Endothelial cell of umbilical vein (primary cell): ENCODE data around the gene TBX15. TPM values are rescaled to one million over a fixed set of nuclear protein-coding genes. Genes with fewer than 3 reads are reported as not detected.

Experiments
- BruUV-seq: library from RNA; stranded (reverse); fragments of 400-500 nt; replicated peaks from 2 replicates; lab custom pipeline; 2021; lab: Mats Ljungman, UMichigan
- CTCF ChIA-PET: fragments of 300-600, 350-600 bp; sonication (Branson Sonifier 250); formaldehyde crosslinking; loops from one replicate; lab custom pipeline; 2021; ENCODE audit warnings: antibody characterized with exemption, inconsistent platforms; lab: Charles Lee
- POLR2A ChIA-PET: fragments of 300-600, 350-600 bp; sonication (Branson Sonifier 250); formaldehyde crosslinking; loops from one replicate; lab custom pipeline; 2021; ENCODE audit warnings: antibody characterized with exemption, inconsistent platforms; lab: Charles Lee
- DNase-seq: peaks from one replicate; pipeline ENCODE4 v3.0.0-alpha.2; 2011; ENCODE audit warnings: low read depth, low spot score
- FAIRE-seq: peaks from 2 replicates; lab custom pipeline; 2011; peaks lifted over from hg19 to GRCh38; lab: Jason Lieb, UNC
- H2AFZ ChIP-seq: 2 replicates; pipeline ENCODE4 v1.6.0; 2012; ENCODE audit warnings: low read depth, low read length, control low read depth, inconsistent platforms
- H3K27ac ChIP-seq: 2 replicates; pipeline ENCODE4 v1.5.1; 2011; ENCODE audit warnings: low read depth, mild to moderate bottlenecking, control low read depth, low read length, moderate library complexity; ENCODE audit not compliant: insufficient read depth
- H3K27me3 ChIP-seq, 2 experiments: 2 replicates each; pipeline versions ENCODE4 v1.6.0 to v1.6.1; 2011; ENCODE audit warnings: low read length in 2 of 2, mixed read lengths in 1 of 2; ENCODE audit not compliant: control insufficient read depth in 2 of 2, insufficient read depth in 2 of 2
- H3K36me3 ChIP-seq, 2 experiments: 2 replicates in 1 of 2; 3 replicates in 1 of 2; pipeline ENCODE4 v1.5.1; 2011; ENCODE audit warnings: low read length in 2 of 2, mild to moderate bottlenecking in 1 of 2, moderate library complexity in 1 of 2; ENCODE audit not compliant: control insufficient read depth in 2 of 2, insufficient read depth in 2 of 2; ENCODE audit errors: extremely low read depth in 1 of 2
- H3K4me1 ChIP-seq: 3 replicates; pipeline ENCODE4 v1.5.1; 2011; ENCODE audit warnings: mild to moderate bottlenecking, low read length; ENCODE audit not compliant: control insufficient read depth, insufficient read depth; ENCODE audit errors: extremely low read depth
- H3K4me2 ChIP-seq: 2 replicates; pipeline ENCODE4 v1.6.1; 2011; ENCODE audit warnings: low read length, control low read depth, mixed read lengths; ENCODE audit not compliant: insufficient read depth
- H3K4me3 ChIP-seq, 3 experiments: fragments of 200-600 bp in 1 of 3; sonication (generic), shearing (Covaris generic) in 1 of 3; replicated peaks in 1 of 3; 2 replicates each; pipeline ENCODE4 v1.5.1; 2011 to 2016; ENCODE audit warnings: control low read depth in 3 of 3, low read length in 3 of 3, mild to moderate bottlenecking in 2 of 3, inconsistent platforms in 1 of 3, low read depth in 1 of 3, moderate library complexity in 1 of 3; ENCODE audit not compliant: insufficient read depth in 1 of 3
- H3K79me2 ChIP-seq: 2 replicates; pipeline ENCODE4 v1.6.0; 2012; ENCODE audit warnings: low read length, inconsistent platforms; ENCODE audit not compliant: control insufficient read depth, insufficient read depth
- H3K9ac ChIP-seq: replicated peaks from 2 replicates; pipeline ENCODE3; 2011; ENCODE audit warnings: low read length, control low read depth; ENCODE audit not compliant: insufficient read depth; ENCODE audit errors: extremely low read depth
- H3K9me1 ChIP-seq: replicated peaks from 3 replicates; pipeline ENCODE4 v1.6.0; 2011; ENCODE audit warnings: mild to moderate bottlenecking, low read length; ENCODE audit not compliant: control insufficient read depth, insufficient read depth; ENCODE audit errors: extremely low read depth
- H3K9me3 ChIP-seq: replicated peaks from 2 replicates; pipeline ENCODE4 v1.5.1; 2012; ENCODE audit warnings: low read length, inconsistent platforms; ENCODE audit not compliant: control insufficient read depth, insufficient read depth
- H4K20me1 ChIP-seq: replicated peaks from 2 replicates; pipeline ENCODE3; 2011; ENCODE audit warnings: mild to moderate bottlenecking, low read length; ENCODE audit not compliant: control insufficient read depth, insufficient read depth; ENCODE audit errors: extremely low read depth
- EZH2 ChIP-seq: IDR thresholded peaks from 2 replicates; pipeline ENCODE4 v1.6.1; 2012; ENCODE audit warnings: borderline replicate concordance, low read depth, mild to moderate bottlenecking, moderate library complexity, low read length, inconsistent platforms; ENCODE audit not compliant: severe bottlenecking
- FOS ChIP-seq: IDR thresholded peaks from 2 replicates; pipeline ENCODE4 v1.6.1; 2011; ENCODE audit warnings: mild to moderate bottlenecking, low read length, moderate library complexity, borderline replicate concordance; ENCODE audit not compliant: insufficient read depth
- GATA2 ChIP-seq: IDR thresholded peaks from 2 replicates; pipeline ENCODE4 v1.7.0; 2011; ENCODE audit warnings: low read depth, mild to moderate bottlenecking, moderate library complexity, mixed read lengths, low read length; ENCODE audit not compliant: insufficient read length, insufficient read depth
- JUN ChIP-seq: IDR thresholded peaks from 2 replicates; pipeline ENCODE4 v1.6.1; 2011; ENCODE audit warnings: borderline replicate concordance, low read depth; ENCODE audit not compliant: insufficient read length, insufficient read depth
- MYC ChIP-seq: IDR thresholded peaks from one replicate; pipeline ENCODE4 v1.6.1; 2011; ENCODE audit warnings: mild to moderate bottlenecking, low read depth, low read length
- POLR2A ChIP-seq: IDR thresholded peaks from 2 replicates; pipeline ENCODE4 v1.6.1; 2012; ENCODE audit warnings: low read depth, mild to moderate bottlenecking, control low read depth, low read length
- POLR2AphosphoS5 ChIP-seq: IDR thresholded peaks from 2 replicates; pipeline ENCODE4 v1.6.1; 2012; ENCODE audit warnings: low read depth, mild to moderate bottlenecking, control low read depth, low read length, moderate library complexity; ENCODE audit not compliant: insufficient read depth
- dilution Hi-C: fragments of 300-500 bp; cut with MboI; formaldehyde crosslinking; loops from one replicate; pipeline ENCODE4 v1.15.0; 2019; ENCODE audit warnings: low sequenced_read_pairs; ENCODE audit not compliant: extremely low pct_ligation_motif_present
- intact Hi-C: fragments of 100-400 bp; cut with micrococcal nuclease; formaldehyde crosslinking; loops from one replicate; pipeline ENCODE4 v1.10.0; 2022
- polyA plus RNA-seq, 4 experiments: library from polyadenylated mRNA; depleted of rRNA in 3 of 4; stranded (reverse) in 3 of 4; unstranded in 1 of 4; fragments of >200 nt; gene quantifications; 2 replicates each; pipeline versions ENCODE4 v1.2.1 to v1.2.3, GENCODE V29; 2011 to 2012; ENCODE audit warnings: missing spikeins in 1 of 4
- total RNA-seq: library from RNA; stranded (reverse); gene quantifications from 2 replicates; pipeline ENCODE4 v1.2.3, GENCODE V29; 2021
- TF ChIP-seq, protein P1 (sequence below), 2 donors: IDR thresholded peaks; 1 replicate in 1 of 2; 2 replicates in 1 of 2; pipeline ENCODE4 v1.5.1; 2011; ENCODE audit warnings: low read length in 2 of 2, mild to moderate bottlenecking in 2 of 2, moderate library complexity in 2 of 2, control low read depth in 1 of 2, inconsistent platforms in 1 of 2, low read depth in 1 of 2; ENCODE audit not compliant: insufficient read depth in 1 of 2; ENCODE audit errors: extremely low read depth in 1 of 2
- TF ChIP-seq, protein P2 (sequence below): IDR thresholded peaks from 2 replicates; pipeline ENCODE4 v1.6.1; 2011; ENCODE audit not compliant: insufficient read depth, insufficient read length

TBX15 gene
- total and polyA plus RNA-seq, 2 donors (not counting 3 experiments of a cell fraction or from before 2014, with no cell fraction given), result 0.01 TPM; not detected in 1

DNA sequence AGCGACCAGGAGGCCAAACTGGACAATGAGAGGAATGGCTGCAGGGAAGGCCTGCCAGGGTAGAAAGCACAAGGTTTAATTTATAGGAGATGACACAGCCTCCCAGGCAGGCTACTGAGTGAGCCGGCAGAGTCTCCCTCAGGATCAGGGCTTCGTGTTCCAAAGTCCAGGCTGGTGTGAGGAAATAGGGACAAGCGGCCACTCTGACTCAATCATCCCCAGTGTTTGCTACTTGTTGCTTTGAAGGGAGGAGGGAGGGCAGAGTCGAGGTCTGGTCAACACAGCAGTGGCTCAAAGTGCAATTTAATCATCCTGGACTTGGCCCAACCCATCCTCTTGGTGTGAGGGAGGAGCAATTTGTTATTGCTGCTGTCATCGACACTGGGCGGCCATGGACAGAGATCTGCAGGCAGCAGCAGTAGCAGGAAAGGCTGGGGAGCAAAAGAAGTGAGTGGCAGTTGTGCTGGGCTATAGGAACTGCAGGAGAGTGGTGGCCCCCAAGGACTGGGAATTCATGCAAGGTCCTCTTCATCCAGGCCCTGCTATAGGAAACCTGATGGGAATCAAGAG lies 27.5 kb downstream of the TBX15 start:
- H3K36me3 ChIP-seq, result no peaks in the 10 kb centered on the region
- H3K27me3 ChIP-seq, result no peaks in the 10 kb centered on the region
- H3K9ac ChIP-seq, result no peak overlapping the region
- TF ChIP-seq, protein P1, sequence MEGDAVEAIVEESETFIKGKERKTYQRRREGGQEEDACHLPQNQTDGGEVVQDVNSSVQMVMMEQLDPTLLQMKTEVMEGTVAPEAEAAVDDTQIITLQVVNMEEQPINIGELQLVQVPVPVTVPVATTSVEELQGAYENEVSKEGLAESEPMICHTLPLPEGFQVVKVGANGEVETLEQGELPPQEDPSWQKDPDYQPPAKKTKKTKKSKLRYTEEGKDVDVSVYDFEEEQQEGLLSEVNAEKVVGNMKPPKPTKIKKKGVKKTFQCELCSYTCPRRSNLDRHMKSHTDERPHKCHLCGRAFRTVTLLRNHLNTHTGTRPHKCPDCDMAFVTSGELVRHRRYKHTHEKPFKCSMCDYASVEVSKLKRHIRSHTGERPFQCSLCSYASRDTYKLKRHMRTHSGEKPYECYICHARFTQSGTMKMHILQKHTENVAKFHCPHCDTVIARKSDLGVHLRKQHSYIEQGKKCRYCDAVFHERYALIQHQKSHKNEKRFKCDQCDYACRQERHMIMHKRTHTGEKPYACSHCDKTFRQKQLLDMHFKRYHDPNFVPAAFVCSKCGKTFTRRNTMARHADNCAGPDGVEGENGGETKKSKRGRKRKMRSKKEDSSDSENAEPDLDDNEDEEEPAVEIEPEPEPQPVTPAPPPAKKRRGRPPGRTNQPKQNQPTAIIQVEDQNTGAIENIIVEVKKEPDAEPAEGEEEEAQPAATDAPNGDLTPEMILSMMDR (IDR thresholded peaks at IDR 0.05; ENCODE audit: extremely low read depth in 1 of 2, insufficient read depth in 1 of 2, low read depth in 1 of 2, low read length in 2 of 2), result no peak
- TF ChIP-seq EZH2, result no peak
- TF ChIP-seq POLR2AphosphoS5, result no peak
- no peak for TF ChIP-seq FOS
- no peak for TF ChIP-seq MYC
- no peak for TF ChIP-seq POLR2A
- no peak overlapping the region for H2AFZ ChIP-seq
- no peak for DNase-seq
- no peaks in the 10 kb centered on the region for H3K9me1 ChIP-seq
- no peak overlapping the region for H3K4me3 ChIP-seq
- no peak overlapping the region for H3K27ac ChIP-seq
- H3K4me1 ChIP-seq, result no peaks in the 10 kb centered on the region
- H3K79me2 ChIP-seq, result no peaks in the 10 kb centered on the region
- H3K4me2 ChIP-seq, result no peak overlapping the region
- FAIRE-seq, result no peak
- dilution Hi-C loops (no loop called here), intact Hi-C loops (no loop called here)
- no peaks in the 10 kb centered on the region for H3K9me3 ChIP-seq
- POLR2A ChIA-PET, result no interaction called here
- H4K20me1 ChIP-seq, result no peaks in the 10 kb centered on the region
- CTCF ChIA-PET, result no interaction called here
- BruUV-seq, result no TSS peak

DNA sequence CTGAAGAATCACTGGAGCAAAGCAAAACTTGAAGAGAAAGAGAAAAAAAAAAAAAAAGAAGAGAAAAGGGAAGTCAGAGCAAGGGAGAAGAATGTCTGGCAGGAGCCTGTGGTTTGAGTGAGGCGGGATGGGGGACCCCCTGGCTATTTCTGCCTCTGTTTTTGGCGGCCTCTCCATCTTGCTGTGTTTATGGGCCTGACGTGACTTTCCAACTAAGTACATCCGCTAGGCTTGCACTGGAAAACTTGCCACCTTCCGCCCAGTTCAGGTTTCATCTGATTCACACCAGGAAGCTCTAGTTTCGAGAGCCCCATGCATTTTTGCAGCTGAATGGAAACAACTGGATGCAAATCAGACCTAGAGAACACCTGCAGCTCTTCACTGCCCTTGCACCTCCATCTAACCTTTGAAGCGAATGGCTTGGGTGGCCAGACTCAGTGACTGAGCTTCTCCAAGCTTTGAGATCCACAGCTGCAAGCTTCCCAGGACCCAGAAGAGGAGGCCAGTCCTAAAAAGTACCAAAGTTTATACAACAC lies 28.0 kb downstream of the TBX15 start:
- CTCF ChIA-PET, result no interaction called here
- H3K9me3 ChIP-seq, result no peaks in the 10 kb centered on the region
- BruUV-seq, result no TSS peak
- no peaks in the 10 kb centered on the region for H3K79me2 ChIP-seq
- no peaks in the 10 kb centered on the region for H3K4me1 ChIP-seq
- H3K9me1 ChIP-seq, result no peaks in the 10 kb centered on the region
- no peak for FAIRE-seq
- dilution Hi-C loops (no loop called here), intact Hi-C loops (no loop called here)
- no peaks in the 10 kb centered on the region for H4K20me1 ChIP-seq
- no peaks in the 10 kb centered on the region for H3K27me3 ChIP-seq
- no peak overlapping the region for H3K27ac ChIP-seq
- H3K4me3 ChIP-seq, result no peak overlapping the region
- H3K36me3 ChIP-seq, result no peaks in the 10 kb centered on the region
- DNase-seq, result no peak
- TF ChIP-seq GATA2 (no peak), FOS (no peak), EZH2 (no peak), MYC (no peak), POLR2A (no peak), POLR2AphosphoS5 (no peak), JUN (no peak)
- TF ChIP-seq, protein P1 (IDR thresholded peaks at IDR 0.05; ENCODE audit: extremely low read depth in 1 of 2, insufficient read depth in 1 of 2, low read depth in 1 of 2, low read length in 2 of 2), result no peak
- TF ChIP-seq, protein P2, sequence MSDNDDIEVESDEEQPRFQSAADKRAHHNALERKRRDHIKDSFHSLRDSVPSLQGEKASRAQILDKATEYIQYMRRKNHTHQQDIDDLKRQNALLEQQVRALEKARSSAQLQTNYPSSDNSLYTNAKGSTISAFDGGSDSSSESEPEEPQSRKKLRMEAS, result no peak
- POLR2A ChIA-PET, result no interaction called here
- H3K4me2 ChIP-seq, result no peak overlapping the region
- no peak overlapping the region for H2AFZ ChIP-seq
- no peak overlapping the region for H3K9ac ChIP-seq
